Measurements from ENCODE around the gene THRB.
A peak's percentile ranks its signal among the peaks of the same experiment; 100 is the strongest.

The THRB gene

GRCh38 chr3:24258727-24259600 is 235.7 kb downstream of the THRB start:
- no peak for DNase-seq

- DNase-seq, result no peak
These were observed 236.4 kb downstream of the THRB start for GRCh38 chr3:24258260-24258659.

DNA sequence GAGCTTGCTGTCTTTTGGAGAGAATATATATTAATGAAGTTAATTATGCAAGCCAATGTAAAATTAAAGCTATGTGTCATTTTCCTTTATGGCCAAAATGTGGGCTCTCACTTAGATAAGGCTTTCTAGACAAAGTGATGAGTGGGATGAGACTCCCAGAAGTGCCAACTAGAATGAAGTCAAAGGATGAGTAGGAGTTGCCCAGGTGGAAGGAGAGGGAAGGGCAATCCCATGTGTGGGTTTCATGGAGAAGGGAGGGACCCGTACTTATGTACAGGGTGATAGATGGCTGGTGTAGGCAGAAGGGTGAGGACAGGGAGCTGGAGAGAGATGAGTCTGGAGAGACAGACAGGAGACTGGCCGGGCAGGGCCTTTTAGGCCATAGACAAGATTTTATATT is 239.2 kb downstream of the THRB start:
- no peak for DNase-seq

DNA sequence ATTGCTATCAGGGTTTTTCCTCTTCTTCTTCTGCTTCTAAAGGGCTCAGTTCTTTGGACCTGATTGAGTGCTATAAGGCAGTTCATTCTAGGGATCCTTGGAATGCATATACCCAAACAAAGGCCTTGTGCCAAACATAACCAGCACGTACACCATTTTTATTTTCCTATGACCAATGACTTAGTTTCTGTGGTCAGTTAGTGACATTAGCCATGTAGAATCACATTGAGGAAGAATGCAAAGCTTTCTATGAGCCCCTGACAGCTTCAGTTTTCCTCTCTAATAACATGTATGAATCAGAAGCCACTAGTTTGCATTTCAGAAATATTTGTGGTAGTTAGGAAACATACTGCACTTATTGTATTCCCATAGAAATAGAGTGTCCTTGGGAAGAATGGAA is 240.0 kb downstream of the THRB start:
- DNase-seq, result no peak

GRCh38 chr3:24253336-24253735 is 241.3 kb downstream of the THRB start:
- DNase-seq, result no peak

DNA sequence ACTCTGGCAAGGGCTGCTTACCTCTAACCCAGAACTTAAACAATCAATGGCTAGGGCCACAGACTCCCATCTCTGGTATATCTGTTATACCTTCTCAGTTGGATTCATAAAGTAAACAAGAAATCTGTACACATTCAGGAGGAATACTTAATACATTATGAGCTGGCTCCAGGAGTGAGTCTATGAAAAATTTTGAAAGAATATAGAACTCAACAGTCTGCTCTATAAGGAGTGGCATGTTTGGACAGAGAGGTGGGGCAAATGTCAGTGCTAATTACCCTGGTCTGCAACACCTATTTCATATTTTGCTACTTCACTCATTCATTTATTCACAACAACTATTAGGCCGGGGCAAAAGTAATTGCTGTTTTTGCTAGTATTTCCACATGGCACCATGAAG is 245.1 kb downstream of the THRB start:
- no peak for DNase-seq

DNA sequence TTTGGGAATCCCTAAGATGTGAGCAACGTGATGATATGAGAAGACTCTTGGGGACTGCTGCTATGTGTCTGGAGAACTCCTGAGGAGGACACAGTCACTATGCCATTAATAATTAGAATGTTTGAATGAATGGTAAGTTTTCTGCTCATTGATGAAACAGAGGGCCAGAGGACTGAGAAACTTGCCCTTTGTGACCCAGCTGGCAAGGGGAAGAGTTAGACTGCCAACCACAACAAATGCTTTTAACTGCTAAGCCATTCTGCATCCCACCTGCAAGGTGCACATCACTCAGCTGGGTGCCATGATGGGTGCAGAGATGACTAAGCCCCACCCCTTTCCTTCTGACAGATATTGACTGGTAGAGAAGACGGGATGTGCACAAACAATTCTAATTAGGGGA is 249.6 kb downstream of the THRB start:
- no peak for DNase-seq

GRCh38 chr3:24244491-24244890 is 250.2 kb downstream of the THRB start:
- DNase-seq, result no peak

DNA sequence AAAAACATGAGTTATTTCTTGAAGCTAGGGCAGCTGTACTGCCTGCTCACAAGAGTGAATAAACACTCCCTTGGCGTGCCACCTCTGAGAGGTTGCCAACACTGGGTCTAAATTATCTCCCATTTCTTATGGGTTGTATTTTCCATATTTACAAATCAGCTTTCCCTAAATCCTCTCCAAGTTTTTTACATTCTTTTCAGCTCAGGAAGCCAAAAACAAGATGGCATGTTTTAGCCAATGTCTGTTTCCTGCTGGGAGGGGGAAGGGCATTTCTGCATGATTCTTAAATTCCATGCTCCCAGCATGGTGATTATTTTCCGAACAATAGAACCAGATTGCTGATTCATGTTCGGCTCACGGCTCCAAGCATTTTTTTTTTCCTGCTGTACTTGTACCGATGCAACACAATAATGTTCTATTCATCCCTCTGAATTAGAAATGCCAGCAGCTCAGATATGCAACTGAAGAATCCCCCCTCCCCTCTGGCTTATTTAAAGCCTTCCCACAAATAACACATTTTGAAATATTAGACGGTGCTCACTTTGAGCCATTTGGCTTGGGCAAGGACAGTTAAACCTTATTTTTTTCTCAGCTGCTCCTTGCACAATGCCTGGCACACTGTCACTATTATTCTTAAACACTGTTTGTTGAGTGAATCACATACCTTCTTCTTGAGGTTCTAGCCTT is 252.5 kb downstream of the THRB start:
- DNase-seq, result no peak

GRCh38 chr3:24240306-24240705 is 254.3 kb downstream of the THRB start:
- no peak for DNase-seq

DNA sequence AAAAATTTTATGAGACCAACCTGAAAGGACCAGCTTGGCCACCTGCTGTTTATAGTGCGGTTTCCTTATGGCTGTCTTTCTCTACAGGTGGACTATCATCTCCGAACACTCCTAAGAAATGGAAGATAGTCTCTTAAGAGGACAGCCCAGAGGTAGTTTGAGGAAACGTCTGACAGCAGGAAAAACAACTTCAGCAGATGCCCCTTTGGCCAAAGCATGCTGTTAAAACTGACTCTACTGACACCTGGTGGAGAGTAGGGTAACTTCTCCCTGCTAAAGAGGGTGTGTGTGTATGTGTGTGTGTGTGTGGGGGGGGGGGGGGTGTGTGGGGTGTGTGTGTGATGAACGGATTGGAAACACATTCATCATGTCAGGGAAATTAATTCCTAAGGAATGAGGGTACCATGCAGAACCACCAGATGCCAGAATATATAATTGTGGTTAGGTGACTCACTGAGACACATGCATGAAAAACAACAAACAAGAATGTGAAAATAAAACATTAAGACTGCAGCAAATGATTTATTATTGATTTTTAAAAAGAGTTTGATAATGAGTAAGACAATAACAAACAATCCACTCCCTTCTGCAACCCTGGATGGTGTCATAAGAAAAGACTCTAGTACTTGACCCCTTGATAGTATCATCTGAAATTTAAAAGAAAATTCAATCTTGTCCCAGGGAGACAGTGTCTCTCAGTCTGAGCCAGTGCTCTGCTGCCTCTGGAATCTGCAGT is 256.5 kb downstream of the THRB start:
- DNase-seq, result peak; percentile 70

DNA sequence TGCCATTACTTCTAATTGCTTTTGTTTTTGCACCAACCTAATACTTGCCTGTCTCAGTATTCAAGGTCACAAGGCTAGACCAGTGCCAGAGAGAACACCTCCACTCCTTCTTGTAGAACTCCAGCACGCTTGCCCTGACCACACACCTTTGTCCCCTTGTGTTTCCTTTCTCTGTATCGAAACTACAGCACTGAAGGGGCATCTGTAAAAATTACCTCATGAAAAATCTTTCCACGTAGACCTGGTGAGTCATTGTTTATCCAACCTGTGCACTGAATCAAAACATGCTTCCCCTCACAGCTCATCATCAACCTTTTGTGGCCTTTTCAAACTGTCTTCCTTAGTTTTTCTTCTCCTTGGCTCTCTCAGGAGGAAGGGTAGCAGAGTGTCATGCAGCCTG is 259.5 kb downstream of the THRB start:
- no peak for DNase-seq

- DNase-seq, result no peak
These were observed 261.9 kb downstream of the THRB start for GRCh38 chr3:24232784-24233183.

GRCh38 chr3:24229468-24230221 is 265.0 kb downstream of the THRB start:
- DNase-seq, result no peak

GRCh38 chr3:24227635-24228034 is 267.0 kb downstream of the THRB start:
- no peak for DNase-seq

GRCh38 chr3:24226397-24226796 is 268.3 kb downstream of the THRB start:
- no peak for DNase-seq

- no peak for DNase-seq
These were observed 269.2 kb downstream of the THRB start for GRCh38 chr3:24225385-24225950.

GRCh38 chr3:24224666-24225384 is 269.8 kb downstream of the THRB start:
- DNase-seq, result no peak

GRCh38 chr3:24222165-24222805 is 272.4 kb downstream of the THRB start:
- no peak for DNase-seq

DNA sequence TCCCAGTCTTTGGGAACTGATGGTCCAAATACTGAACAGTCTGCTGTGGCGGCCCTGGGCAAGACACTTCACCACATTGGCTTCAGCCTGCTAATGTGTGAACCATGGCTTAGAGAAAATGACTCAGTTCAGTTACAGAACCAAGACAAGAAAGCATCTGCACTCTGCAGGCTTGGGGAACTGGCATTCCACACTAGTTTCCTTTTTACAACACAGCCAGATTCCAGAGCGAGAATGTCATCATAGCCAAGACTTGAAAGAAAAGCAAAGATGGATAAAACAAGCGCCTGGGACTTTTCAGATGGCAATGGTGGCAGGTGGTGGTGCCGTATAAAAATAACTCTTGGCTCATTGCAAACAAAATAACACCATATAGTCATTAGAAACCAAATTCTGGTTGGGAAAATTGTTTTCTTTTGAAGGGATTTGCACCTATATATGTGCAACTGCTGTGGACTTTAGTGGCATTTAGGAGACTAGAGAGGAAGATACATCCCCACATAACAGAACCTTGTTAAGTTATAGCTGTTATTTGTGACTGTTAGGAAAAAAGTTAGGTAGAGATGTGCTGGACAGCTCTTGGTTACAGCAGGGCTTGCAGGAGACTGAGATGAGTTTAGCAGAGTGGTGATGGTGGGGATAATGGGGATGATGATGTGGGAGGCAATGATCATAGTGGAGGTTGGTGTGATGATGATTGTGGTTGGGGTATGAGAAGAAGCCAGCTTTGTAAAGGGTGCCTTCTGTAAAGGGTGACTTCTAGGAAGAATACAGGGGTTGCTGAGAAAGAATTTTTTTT is 273.6 kb downstream of the THRB start:
- DNase-seq, result no peak

GRCh38 chr3:24215502-24215901 is 279.1 kb downstream of the THRB start:
- DNase-seq, result no peak

All from RPMI8226 (cell line).